HL-60 (cell line): ENCODE results near the gene RILP.
A peak's percentile ranks its signal among the peaks of the same experiment; 100 is the strongest.
"Not testable (repeated sequence)": the region's sequence is repeated elsewhere in the genome, so short reads cannot be mapped to it uniquely, and the experiment has no call there.

Experiments used
- DNase-seq, 2 experiments: peaks; one replicate each; pipeline ENCODE4 v3.0.0-alpha.2; 2010 to 2020; ENCODE audit warnings: low read depth in 1 of 2, low spot score in 1 of 2
- H3K27ac ChIP-seq: fragments of 250-450 bp; sonication (Bioruptor Pico); replicated peaks from 2 replicates; pipeline ENCODE4 v1.5.1; 2020; ENCODE audit warnings: mild to moderate bottlenecking, moderate library complexity
- H3K27me3 ChIP-seq: fragments of 250-450 bp; sonication (Bioruptor Pico); 2 replicates; pipeline ENCODE4 v1.5.1; 2021; ENCODE audit warnings: mild to moderate bottlenecking, moderate library complexity; ENCODE audit not compliant: insufficient read depth, poor library complexity, severe bottlenecking
- H3K4me3 ChIP-seq: replicated peaks from 2 replicates; pipeline ENCODE4 v1.5.1; 2011; ENCODE audit warnings: mild to moderate bottlenecking, control low read depth, low read length; ENCODE audit not compliant: insufficient read depth
- CTCF ChIP-seq: IDR thresholded peaks from one replicate; pipeline ENCODE4 v1.5.1; 2011; ENCODE audit warnings: low read length, control low read depth, inconsistent platforms; ENCODE audit not compliant: insufficient read depth
- GABPA ChIP-seq: IDR thresholded peaks from 2 replicates; pipeline ENCODE4 v1.6.1; 2012; ENCODE audit warnings: low read depth
- POLR2AphosphoS5 ChIP-seq: IDR thresholded peaks from 2 replicates; pipeline ENCODE4 v1.6.1; 2012; ENCODE audit warnings: low read depth
- REST ChIP-seq: IDR thresholded peaks from 2 replicates; pipeline ENCODE4 v1.6.1; 2012; ENCODE audit warnings: low read depth; ENCODE audit not compliant: insufficient replicate concordance
- SPI1 ChIP-seq: IDR thresholded peaks from 2 replicates; pipeline ENCODE4 v1.6.1; 2012; ENCODE audit warnings: low read depth, mild to moderate bottlenecking, borderline replicate concordance

The RILP gene

GRCh38 chr17:1690544-1691221 is 41.0 kb upstream of the RILP start:
- H3K27ac ChIP-seq: no peak overlapping the region
- DNase-seq: no peak
- TF ChIP-seq REST (no peak), POLR2AphosphoS5 (no peak), CTCF (no peak), GABPA (no peak), SPI1 (no peak)
- H3K27me3 ChIP-seq: no peaks in the 10 kb centered on the region
- H3K4me3 ChIP-seq: no peak overlapping the region

GRCh38 chr17:1688405-1688804 is 38.7 kb upstream of the RILP start:
- not testable (repeated sequence) for H3K4me3 ChIP-seq, H3K27ac ChIP-seq, H3K27me3 ChIP-seq, DNase-seq

GRCh38 chr17:1686086-1686485 is 36.4 kb upstream of the RILP start:
- no peak for DNase-seq
- H3K4me3 ChIP-seq: no peak overlapping the region
- no peak overlapping the region for H3K27ac ChIP-seq
- TF ChIP-seq SPI1 (no peak), REST (no peak), POLR2AphosphoS5 (no peak), GABPA (no peak), CTCF (no peak)
- no peaks in the 10 kb centered on the region for H3K27me3 ChIP-seq

- 0 out of 2 replicates have a peak, but pooled peaks have one; percentile 48 for TF ChIP-seq GABPA
- peak; percentile 80 for TF ChIP-seq POLR2AphosphoS5
- TF ChIP-seq REST: peak; percentile 9
- TF ChIP-seq SPI1: no peak; the same call in 1 of the 2 replicates
- H3K27me3 ChIP-seq: no peaks in the 10 kb centered on the region
- peak; percentile 84 to 95 for DNase-seq
- peak within 1 kb of the TSS; percentile 96 for H3K27ac ChIP-seq
- peak within 1 kb of the TSS; percentile 65 for H3K4me3 ChIP-seq
Measured at GRCh38 chr17:1684378-1685189, 34.9 kb upstream of the RILP start, which contains the start of gene PRPF8. Gene PRPF8, minus strand, starts transcription at chr17:1684867. Its CDS starts 296 bp downstream, at chr17:1684571.
